HG03097 (cell line): ENCODE results near the gene MRPL51.
"Not testable (repeated sequence)": the region's sequence is repeated elsewhere in the genome, so short reads cannot be mapped to it uniquely, and the experiment has no call there.

Source experiments
- ATAC-seq: cut with Tn5 transposase; IDR thresholded peaks from one replicate; pipeline ENCODE4 v1.9.1; 2021; ENCODE audit not compliant: unreplicated experiment, low FRiP score

Gene MRPL51

DNA sequence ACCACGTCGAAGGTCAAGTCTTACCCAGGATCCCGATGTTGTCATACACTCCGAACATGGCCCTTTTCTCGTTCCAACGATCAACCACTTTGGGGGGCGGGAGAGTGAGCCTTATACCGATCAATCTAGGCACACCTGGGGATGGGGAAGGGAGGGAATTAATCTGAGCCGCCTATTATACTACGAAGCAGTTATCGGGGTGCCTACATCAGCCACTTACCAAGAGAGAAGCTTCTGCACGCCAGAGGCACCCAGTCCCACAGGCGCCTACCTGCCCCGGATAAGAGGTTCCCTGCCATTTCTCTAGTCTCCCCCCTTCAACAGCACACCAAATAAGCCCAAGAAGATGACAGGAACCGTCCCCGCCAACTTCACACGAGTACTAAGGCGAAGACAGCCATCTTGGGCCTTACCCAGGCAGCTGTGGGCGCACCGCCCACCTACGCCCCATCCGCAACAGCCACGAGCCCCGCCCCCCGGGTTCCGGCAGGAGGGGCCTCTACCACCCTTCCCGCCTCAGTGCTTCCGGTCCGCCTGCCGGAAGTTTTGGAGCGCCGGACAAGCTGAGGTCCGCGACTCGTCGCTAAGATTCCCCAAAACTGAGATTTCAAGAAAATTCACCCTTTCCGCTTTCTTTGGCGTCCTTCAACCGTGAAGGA lies at the start of gene MRPL51:
Gene MRPL51 (minus strand): TSS at position 425 of the 659 bp plus-strand sequence. CDS start 126 bp downstream, at position 299.
- ATAC-seq, result peak; percentile 64

DNA sequence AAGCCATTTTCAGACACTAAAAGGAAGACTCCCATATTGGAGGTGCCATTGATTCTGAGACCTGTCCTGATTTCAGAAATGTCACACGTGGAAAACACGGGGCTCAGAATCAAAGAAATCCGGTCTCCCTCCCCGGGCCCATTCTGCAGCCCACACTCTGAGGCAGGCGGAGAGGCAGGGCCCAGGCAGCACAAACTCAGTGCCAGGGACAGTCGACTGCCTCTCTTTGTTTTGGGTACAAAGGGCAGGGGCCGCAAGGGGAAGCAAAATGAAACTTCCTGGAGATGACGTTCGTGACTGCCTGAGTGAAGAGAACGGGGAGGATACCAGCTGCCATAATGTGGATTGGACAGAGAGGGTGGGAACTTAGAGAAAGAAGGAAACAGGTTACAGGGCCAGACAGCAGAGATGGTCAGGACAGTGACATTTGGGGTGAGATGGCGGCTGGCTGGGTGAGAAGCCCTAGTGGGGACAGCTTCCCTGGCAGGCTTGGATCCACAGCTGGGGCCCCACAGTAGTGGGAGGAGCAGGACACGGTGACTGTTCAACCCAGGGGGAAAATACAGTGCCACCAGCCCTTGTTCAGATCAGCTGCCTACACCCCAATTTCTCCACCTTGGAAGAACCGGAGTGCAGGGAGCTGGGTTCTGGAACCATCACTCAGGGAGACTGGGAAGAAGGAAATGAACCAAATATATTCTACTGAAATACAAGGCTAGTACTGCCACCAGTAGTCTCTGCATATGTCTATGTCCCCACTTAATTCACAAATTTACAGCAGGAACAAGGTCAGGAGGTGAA lies 49.3 kb upstream of the MRPL51 start:
- ATAC-seq, result no peak

- no peak for ATAC-seq
Measured at GRCh38 chr12:6541371-6542165, 48.5 kb upstream of the MRPL51 start.

- no peak for ATAC-seq
Measured at GRCh38 chr12:6540181-6540877, 47.3 kb upstream of the MRPL51 start.

DNA sequence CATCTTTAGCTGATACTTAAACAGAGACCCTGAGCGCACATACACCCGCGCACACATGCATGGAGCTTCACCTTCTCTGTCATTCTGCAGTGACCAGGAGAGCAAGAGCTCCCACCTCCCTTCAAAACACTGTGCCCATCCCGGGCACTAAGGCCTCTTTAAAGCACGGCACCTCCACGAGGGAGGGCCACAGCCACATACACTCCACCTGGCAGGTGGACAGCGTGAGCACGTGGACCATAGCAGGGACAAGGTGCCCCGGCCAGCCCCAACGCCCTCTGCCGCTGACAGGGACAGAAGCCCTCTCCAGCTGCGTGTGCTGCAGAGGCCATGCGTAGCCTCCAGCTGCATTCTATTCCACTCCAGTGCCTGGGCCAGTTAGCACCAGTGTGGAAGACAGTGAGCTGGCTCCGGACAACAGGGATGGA lies 46.7 kb upstream of the MRPL51 start:
- ATAC-seq, result no peak

- no peak for ATAC-seq
Measured at GRCh38 chr12:6539314-6539682, 46.2 kb upstream of the MRPL51 start.

DNA sequence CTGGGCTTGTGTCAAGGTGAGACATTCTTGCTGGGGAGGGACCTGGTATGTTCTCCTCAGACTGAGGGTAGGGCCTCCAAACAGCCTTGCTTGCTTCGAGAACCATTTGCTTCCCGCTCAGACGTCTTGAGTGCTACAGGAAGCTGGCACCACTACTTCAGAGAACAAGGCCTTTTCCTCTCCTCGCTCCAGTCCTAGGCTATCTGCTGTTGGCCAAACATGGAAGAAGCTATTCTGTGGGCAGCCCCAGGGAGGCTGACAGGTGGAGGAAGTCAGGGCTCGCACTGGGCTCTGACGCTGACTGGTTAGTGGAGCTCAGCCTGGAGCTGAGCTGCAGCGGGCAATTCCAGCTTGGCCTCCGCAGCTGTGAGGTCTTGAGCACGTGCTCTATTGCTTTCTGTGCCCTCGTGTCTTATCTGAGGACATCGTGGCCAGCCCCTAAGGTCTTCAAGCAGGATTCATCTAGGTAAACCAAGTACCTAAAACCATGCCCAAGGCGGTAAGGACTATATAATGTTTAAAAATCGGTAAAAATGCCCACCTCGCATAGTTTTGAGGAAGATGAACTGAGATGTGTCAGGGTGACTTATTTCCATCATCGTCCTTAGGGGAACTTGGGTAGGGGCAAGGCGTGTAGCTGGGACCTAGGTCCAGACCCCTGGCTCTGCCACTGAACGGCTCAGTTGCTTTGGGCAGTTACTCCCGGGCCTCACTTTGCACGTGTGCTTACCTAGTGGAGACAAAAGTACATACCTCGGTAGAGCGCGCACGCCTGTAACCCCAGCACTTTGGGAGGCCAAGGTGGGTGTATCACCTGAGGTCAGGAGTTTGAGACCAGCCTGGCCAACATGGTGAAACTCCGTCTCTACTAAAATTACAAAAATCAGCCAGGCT lies 45.6 kb upstream of the MRPL51 start:
- ATAC-seq, result no peak

DNA sequence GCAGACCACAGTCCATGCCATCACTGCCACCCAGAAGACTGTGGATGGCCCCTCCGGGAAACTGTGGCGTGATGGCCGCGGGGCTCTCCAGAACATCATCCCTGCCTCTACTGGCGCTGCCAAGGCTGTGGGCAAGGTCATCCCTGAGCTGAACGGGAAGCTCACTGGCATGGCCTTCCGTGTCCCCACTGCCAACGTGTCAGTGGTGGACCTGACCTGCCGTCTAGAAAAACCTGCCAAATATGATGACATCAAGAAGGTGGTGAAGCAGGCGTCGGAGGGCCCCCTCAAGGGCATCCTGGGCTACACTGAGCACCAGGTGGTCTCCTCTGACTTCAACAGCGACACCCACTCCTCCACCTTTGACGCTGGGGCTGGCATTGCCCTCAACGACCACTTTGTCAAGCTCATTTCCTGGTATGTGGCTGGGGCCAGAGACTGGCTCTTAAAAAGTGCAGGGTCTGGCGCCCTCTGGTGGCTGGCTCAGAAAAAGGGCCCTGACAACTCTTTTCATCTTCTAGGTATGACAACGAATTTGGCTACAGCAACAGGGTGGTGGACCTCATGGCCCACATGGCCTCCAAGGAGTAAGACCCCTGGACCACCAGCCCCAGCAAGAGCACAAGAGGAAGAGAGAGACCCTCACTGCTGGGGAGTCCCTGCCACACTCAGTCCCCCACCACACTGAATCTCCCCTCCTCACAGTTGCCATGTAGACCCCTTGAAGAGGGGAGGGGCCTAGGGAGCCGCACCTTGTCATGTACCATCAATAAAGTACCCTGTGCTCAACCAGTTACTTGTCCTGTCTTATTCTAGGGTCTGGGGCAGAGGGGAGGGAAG lies 44.7 kb upstream of the MRPL51 start:
- ATAC-seq, result not testable (repeated sequence)

- ATAC-seq, result no peak
Measured at GRCh38 chr12:6536894-6537579, 44.0 kb upstream of the MRPL51 start.

DNA sequence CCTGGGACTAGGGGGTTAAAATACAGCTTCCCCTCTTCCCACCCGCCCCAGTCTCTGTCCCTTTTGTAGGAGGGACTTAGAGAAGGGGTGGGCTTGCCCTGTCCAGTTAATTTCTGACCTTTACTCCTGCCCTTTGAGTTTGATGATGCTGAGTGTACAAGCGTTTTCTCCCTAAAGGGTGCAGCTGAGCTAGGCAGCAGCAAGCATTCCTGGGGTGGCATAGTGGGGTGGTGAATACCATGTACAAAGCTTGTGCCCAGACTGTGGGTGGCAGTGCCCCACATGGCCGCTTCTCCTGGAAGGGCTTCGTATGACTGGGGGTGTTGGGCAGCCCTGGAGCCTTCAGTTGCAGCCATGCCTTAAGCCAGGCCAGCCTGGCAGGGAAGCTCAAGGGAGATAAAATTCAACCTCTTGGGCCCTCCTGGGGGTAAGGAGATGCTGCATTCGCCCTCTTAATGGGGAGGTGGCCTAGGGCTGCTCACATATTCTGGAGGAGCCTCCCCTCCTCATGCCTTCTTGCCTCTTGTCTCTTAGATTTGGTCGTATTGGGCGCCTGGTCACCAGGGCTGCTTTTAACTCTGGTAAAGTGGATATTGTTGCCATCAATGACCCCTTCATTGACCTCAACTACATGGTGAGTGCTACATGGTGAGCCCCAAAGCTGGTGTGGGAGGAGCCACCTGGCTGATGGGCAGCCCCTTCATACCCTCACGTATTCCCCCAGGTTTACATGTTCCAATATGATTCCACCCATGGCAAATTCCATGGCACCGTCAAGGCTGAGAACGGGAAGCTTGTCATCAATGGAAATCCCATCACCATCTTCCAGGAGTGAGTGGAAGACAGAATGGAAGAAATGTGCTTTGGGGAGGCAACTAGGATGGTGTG lies 43.1 kb upstream of the MRPL51 start:
- ATAC-seq, result no peak

DNA sequence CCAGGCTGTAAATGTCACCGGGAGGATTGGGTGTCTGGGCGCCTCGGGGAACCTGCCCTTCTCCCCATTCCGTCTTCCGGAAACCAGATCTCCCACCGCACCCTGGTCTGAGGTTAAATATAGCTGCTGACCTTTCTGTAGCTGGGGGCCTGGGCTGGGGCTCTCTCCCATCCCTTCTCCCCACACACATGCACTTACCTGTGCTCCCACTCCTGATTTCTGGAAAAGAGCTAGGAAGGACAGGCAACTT lies 42.6 kb upstream of the MRPL51 start:
- ATAC-seq, result no peak

DNA sequence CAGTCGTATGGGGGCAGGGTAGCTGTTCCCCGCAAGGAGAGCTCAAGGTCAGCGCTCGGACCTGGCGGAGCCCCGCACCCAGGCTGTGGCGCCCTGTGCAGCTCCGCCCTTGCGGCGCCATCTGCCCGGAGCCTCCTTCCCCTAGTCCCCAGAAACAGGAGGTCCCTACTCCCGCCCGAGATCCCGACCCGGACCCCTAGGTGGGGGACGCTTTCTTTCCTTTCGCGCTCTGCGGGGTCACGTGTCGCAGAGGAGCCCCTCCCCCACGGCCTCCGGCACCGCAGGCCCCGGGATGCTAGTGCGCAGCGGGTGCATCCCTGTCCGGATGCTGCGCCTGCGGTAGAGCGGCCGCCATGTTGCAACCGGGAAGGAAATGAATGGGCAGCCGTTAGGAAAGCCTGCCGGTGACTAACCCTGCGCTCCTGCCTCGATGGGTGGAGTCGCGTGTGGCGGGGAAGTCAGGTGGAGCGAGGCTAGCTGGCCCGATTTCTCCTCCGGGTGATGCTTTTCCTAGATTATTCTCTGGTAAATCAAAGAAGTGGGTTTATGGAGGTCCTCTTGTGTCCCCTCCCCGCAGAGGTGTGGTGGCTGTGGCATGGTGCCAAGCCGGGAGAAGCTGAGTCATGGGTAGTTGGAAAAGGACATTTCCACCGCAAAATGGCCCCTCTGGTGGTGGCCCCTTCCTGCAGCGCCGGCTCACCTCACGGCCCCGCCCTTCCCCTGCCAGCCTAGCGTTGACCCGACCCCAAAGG lies 42.1 kb upstream of the MRPL51 start:
- ATAC-seq, result peak; percentile 5

DNA sequence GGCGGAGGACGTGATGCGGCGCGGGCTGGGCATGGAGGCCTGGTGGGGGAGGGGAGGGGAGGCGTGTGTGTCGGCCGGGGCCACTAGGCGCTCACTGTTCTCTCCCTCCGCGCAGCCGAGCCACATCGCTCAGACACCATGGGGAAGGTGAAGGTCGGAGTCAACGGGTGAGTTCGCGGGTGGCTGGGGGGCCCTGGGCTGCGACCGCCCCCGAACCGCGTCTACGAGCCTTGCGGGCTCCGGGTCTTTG lies 41.6 kb upstream of the MRPL51 start:
- ATAC-seq, result no peak

DNA sequence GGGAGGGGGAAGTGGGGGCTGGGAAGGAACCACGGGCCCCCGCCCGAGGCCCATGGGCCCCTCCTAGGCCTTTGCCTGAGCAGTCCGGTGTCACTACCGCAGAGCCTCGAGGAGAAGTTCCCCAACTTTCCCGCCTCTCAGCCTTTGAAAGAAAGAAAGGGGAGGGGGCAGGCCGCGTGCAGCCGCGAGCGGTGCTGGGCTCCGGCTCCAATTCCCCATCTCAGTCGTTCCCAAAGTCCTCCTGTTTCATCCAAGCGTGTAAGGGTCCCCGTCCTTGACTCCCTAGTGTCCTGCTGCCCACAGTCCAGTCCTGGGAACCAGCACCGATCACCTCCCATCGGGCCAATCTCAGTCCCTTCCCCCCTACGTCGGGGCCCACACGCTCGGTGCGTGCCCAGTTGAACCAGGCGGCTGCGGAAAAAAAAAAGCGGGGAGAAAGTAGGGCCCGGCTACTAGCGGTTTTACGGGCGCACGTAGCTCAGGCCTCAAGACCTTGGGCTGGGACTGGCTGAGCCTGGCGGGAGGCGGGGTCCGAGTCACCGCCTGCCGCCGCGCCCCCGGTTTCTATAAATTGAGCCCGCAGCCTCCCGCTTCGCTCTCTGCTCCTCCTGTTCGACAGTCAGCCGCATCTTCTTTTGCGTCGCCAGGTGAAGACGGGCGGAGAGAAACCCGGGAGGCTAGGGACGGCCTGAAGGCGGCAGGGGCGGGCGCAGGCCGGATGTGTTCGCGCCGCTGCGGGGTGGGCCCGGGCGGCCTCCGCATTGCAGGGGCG lies 41.0 kb upstream of the MRPL51 start, which contains the start of gene GAPDH:
Gene GAPDH (plus strand): TSS at position 595 of the 772 bp plus-strand sequence. CDS start 316 bp downstream, outside the sequence.
- ATAC-seq, result peak; percentile 49

GRCh38 chr12:6533653-6533922 lies 40.5 kb upstream of the MRPL51 start:
- ATAC-seq, result no peak

DNA sequence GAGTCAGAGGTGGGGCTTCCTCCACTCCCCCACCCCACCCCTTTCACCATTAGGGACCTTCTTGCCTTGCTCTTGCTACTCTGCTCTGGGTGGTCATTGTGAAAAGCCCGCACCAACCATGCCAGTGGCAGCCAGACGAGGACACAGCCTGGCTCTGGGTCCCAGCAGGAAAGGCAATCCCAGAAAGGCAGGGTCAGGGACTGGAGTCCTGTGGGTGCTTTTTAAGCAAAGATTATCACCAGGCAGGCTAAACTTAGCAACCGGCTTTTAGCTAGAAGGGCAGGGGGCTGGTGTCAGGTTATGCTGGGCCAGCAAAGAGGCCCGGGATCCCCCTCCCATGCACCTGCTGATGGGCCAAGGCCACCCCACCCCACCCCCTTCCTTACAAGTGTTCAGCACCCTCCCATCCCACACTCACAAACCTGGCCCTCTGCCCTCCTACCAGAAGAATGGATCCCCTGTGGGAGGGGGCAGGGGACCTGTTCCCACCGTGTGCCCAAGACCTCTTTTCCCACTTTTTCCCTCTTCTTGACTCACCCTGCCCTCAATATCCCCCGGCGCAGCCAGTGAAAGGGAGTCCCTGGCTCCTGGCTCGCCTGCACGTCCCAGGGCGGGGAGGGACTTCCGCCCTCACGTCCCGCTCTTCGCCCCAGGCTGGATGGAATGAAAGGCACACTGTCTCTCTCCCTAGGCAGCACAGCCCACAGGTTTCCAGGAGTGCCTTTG lies 40.0 kb upstream of the MRPL51 start:
- no peak for ATAC-seq
